Activated CD4-positive, alpha-beta T cell treated with anti-CD3 and anti-CD28 coated beads for 1 hour (primary cell): ENCODE results near the gene TBC1D3K.
"Not testable (repeated sequence)": the region's sequence is repeated elsewhere in the genome, so short reads cannot be mapped to it uniquely, and the experiment has no call there.

ENCODE experiments used
- DNase-seq: peaks from one replicate; pipeline ENCODE4 v3.0.0-alpha.2; 2020

TBC1D3K gene

GRCh38 chr17:37924115-37924514 lies at the start of gene TBC1D3K:
TBC1D3K (plus strand) TSS chr17:37924415; CDS start chr17:37926000, 1,585 bp downstream.
- DNase-seq, result not testable (repeated sequence)

GRCh38 chr17:37884516-37884915 lies 39.7 kb upstream of the TBC1D3K start:
- no peak for DNase-seq

- DNase-seq, result no peak
Observed at GRCh38 chr17:37885136-37885535, 39.1 kb upstream of the TBC1D3K start.

- DNase-seq, result no peak
Observed at GRCh38 chr17:37888881-37889280, 35.3 kb upstream of the TBC1D3K start.

- not testable (repeated sequence) for DNase-seq
Observed at GRCh38 chr17:37896961-37897360, 27.3 kb upstream of the TBC1D3K start.
